ENCODE measurements around the gene CAMK1D. TPM values are rescaled to one million over a fixed set of nuclear protein-coding genes. Genes with fewer than 3 reads are reported as not detected.

The CAMK1D gene
- total and polyA plus RNA-seq, 2 donors (not counting 3 experiments of a cell fraction or from before 2014, with no cell fraction given) = 0.37 to 4.2 TPM

DNA sequence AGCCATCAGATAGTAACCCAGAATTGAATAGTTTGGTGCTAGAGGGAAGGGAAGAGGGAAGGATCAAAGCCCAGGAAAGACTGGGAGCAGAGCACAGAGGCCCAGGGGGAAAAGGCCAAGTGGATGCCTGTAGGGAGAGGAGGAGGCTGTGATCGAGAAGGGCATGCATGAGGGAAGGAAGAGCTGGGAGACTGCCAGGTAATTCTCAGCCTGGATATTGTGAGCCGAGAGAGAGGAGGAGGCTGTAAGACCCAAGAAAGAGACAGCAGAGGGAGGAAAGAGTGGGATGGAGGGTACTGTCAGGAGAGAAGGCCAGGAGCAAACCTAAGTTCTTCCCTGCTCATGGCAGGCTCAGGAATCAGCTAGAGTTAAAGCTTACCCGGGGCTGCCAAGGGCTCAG, 474.0 kb downstream of the CAMK1D start:
- Histone ChIP-seq H3K27me3 (ENCODE audit: control insufficient read depth in 2 of 2, insufficient read depth in 2 of 2, low read length in 2 of 2) (no peaks in the 10 kb centered on the region), H3K79me2 (ENCODE audit: control insufficient read depth, insufficient read depth, low read length) (no peaks in the 10 kb centered on the region), H3K4me1 (ENCODE audit: control insufficient read depth, extremely low read depth, insufficient read depth, low read length) (no peaks in the 10 kb centered on the region), H3K36me3 (ENCODE audit: control insufficient read depth in 2 of 2, extremely low read depth in 1 of 2, insufficient read depth in 2 of 2, low read length in 2 of 2) (no peaks in the 10 kb centered on the region), H3K9me3 (replicated peaks; ENCODE audit: control insufficient read depth, insufficient read depth, low read length) (no peaks in the 10 kb centered on the region), H3K27ac (ENCODE audit: insufficient read depth, low read depth, low read length) (no peak overlapping the region), H3K4me3 (replicated peaks in 1 of 3; ENCODE audit: insufficient read depth in 1 of 3, low read depth in 1 of 3, low read length in 3 of 3) (no peak overlapping the region), H3K9ac (replicated peaks; ENCODE audit: extremely low read depth, insufficient read depth, low read length) (no peak overlapping the region), H3K4me2 (ENCODE audit: insufficient read depth, low read length) (no peak overlapping the region), H2AFZ (ENCODE audit: low read depth, low read length) (no peak overlapping the region), H4K20me1 (replicated peaks; ENCODE audit: control insufficient read depth, extremely low read depth, insufficient read depth, low read length) (no peaks in the 10 kb centered on the region), H3K9me1 (replicated peaks; ENCODE audit: control insufficient read depth, extremely low read depth, insufficient read depth, low read length) (no peaks in the 10 kb centered on the region)
- BruUV-seq (replicated peaks) = no TSS peak
- dilution Hi-C loops (cut with MboI; ENCODE audit: extremely low pct_ligation_motif_present, low sequenced_read_pairs) (no loop called here), intact Hi-C loops (cut with micrococcal nuclease) (no loop called here)
- ChIA-PET POLR2A (no interaction called here), CTCF (interaction anchor here (1.4 to 2.6 kb wide), 2 partner anchors 10 to 79 kb away, joined by 4 to 9 read pairs; no protein-coding TSS in a partner anchor)
- no peak for FAIRE-seq
- no peak for DNase-seq (ENCODE audit: low read depth, low spot score)
- TF ChIP-seq GATA2 (IDR thresholded peaks at IDR 0.05; ENCODE audit: insufficient read depth, insufficient read length, low read depth, low read length) (no peak), JUN (IDR thresholded peaks at IDR 0.05; ENCODE audit: borderline replicate concordance, insufficient read depth, insufficient read length, low read depth) (no peak), POLR2AphosphoS5 (IDR thresholded peaks at IDR 0.05; ENCODE audit: insufficient read depth, low read depth, low read length) (no peak), FOS (IDR thresholded peaks at IDR 0.05; ENCODE audit: borderline replicate concordance, insufficient read depth, low read length) (no peak), MYC (IDR thresholded peaks at IDR 0.05; ENCODE audit: low read depth, low read length) (no peak), POLR2A (IDR thresholded peaks at IDR 0.05; ENCODE audit: low read depth, low read length) (no peak), EZH2 (IDR thresholded peaks at IDR 0.05; ENCODE audit: borderline replicate concordance, low read depth, low read length, severe bottlenecking) (no peak)
- TF ChIP-seq, protein P1, sequence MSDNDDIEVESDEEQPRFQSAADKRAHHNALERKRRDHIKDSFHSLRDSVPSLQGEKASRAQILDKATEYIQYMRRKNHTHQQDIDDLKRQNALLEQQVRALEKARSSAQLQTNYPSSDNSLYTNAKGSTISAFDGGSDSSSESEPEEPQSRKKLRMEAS (IDR thresholded peaks at IDR 0.05; ENCODE audit: insufficient read depth, insufficient read length) = no peak
- TF ChIP-seq, protein P2, sequence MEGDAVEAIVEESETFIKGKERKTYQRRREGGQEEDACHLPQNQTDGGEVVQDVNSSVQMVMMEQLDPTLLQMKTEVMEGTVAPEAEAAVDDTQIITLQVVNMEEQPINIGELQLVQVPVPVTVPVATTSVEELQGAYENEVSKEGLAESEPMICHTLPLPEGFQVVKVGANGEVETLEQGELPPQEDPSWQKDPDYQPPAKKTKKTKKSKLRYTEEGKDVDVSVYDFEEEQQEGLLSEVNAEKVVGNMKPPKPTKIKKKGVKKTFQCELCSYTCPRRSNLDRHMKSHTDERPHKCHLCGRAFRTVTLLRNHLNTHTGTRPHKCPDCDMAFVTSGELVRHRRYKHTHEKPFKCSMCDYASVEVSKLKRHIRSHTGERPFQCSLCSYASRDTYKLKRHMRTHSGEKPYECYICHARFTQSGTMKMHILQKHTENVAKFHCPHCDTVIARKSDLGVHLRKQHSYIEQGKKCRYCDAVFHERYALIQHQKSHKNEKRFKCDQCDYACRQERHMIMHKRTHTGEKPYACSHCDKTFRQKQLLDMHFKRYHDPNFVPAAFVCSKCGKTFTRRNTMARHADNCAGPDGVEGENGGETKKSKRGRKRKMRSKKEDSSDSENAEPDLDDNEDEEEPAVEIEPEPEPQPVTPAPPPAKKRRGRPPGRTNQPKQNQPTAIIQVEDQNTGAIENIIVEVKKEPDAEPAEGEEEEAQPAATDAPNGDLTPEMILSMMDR (IDR thresholded peaks at IDR 0.05; ENCODE audit: extremely low read depth in 1 of 2, insufficient read depth in 1 of 2, low read depth in 1 of 2, low read length in 2 of 2) = no peak

Measured in endothelial cell of umbilical vein (primary cell).